Transverse colon (tissue), 3 donors: ENCODE data around the gene NCDN.

ENCODE experiments used
- POLR2A ChIP-seq: fragments of 450-650 bp; IDR thresholded peaks from one replicate; pipeline ENCODE4 v1.6.1; 2016; ENCODE audit warnings: antibody characterized with exemption, mild to moderate bottlenecking, moderate library complexity
- TF ChIP-seq, protein P1 (sequence below), 5 experiments: fragments of 200-600 bp in 3 of 5; fragments of 450-650 bp in 2 of 5; sonication (generic) in 3 of 5; IDR thresholded peaks; 1 replicate in 2 of 5; 2 replicates in 3 of 5; pipeline ENCODE4 v1.5.1; 2016 to 2017; ENCODE audit warnings: antibody characterized with exemption in 5 of 5, inconsistent platforms in 3 of 5, mild to moderate bottlenecking in 2 of 5, moderate library complexity in 1 of 5

DNA sequence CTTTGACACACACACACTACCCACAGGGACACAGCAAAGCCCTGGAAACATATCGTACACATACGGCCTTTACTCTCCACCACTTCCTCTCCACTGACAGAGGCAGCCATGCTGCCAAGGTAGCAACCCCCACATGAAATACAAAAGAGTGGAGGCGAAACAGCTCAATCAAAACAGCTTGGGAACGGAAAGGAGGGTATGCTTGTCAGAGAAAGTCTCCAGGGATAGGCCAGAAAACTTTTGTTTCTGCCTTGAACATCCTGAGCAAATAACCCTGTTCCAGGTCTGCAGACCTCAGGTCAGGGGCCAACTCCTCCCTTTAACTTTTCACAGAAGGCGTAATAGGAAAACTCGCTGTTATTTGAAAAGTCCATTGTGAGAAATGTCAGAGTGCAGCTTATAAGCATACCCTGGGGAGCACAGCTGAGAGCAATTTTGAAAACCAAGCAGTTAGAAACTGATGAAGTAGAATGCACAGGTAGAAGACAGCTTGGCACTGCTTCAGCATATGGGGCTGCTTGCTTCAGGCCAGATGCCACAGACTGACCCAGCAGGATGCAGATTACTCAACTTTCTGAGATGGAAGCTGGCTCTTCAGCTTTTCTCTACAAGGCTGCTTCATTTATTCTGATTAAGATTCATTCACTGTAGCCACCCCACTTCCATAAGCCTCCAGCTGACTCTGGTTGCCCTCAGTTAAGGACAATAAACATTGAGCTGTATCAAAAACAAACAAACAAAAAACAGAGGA, 18.4 kb upstream of the NCDN start:
- TF ChIP-seq POLR2A = no peak
- TF ChIP-seq, protein P1, sequence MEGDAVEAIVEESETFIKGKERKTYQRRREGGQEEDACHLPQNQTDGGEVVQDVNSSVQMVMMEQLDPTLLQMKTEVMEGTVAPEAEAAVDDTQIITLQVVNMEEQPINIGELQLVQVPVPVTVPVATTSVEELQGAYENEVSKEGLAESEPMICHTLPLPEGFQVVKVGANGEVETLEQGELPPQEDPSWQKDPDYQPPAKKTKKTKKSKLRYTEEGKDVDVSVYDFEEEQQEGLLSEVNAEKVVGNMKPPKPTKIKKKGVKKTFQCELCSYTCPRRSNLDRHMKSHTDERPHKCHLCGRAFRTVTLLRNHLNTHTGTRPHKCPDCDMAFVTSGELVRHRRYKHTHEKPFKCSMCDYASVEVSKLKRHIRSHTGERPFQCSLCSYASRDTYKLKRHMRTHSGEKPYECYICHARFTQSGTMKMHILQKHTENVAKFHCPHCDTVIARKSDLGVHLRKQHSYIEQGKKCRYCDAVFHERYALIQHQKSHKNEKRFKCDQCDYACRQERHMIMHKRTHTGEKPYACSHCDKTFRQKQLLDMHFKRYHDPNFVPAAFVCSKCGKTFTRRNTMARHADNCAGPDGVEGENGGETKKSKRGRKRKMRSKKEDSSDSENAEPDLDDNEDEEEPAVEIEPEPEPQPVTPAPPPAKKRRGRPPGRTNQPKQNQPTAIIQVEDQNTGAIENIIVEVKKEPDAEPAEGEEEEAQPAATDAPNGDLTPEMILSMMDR (IDR thresholded peaks at IDR 0.05) = no peak
